Esophagus muscularis mucosa (tissue), 4 donors: ENCODE results near the gene NF2. TPM values are rescaled to one million over a fixed set of nuclear protein-coding genes. Genes with fewer than 3 reads are reported as not detected.

Experiments
- DNase-seq: peaks from one replicate; pipeline ENCODE4 v3.0.0-alpha.2; 2017; ENCODE audit errors: extremely low spot score
- H3K27ac ChIP-seq, 4 donors: fragments of 200-600 bp; sonication (generic); replicated peaks in 1 of 4; 1 replicate in 3 of 4; 2 replicates in 1 of 4; pipeline ENCODE4 v1.5.1; 2016 to 2019; ENCODE audit warnings: mild to moderate bottlenecking in 1 of 4
- H3K27me3 ChIP-seq, 4 donors: fragments of 200-600 bp; sonication (generic); one replicate each; pipeline versions ENCODE4 v1.5.1 to v1.6.0; 2016 to 2019
- H3K36me3 ChIP-seq, 4 donors: fragments of 200-600 bp; sonication (generic); one replicate each; pipeline ENCODE4 v1.5.1; 2016 to 2019
- H3K4me1 ChIP-seq, 4 donors: fragments of 200-600 bp; sonication (generic); one replicate each; pipeline ENCODE4 v1.5.1; 2016 to 2019
- H3K4me3 ChIP-seq, 4 donors: fragments of 200-600 bp; sonication (generic); 1 replicate in 2 of 4; 2 replicates in 2 of 4; pipeline ENCODE4 v1.5.1; 2016 to 2019; ENCODE audit warnings: mild to moderate bottlenecking in 4 of 4, moderate library complexity in 1 of 4
- H3K9me3 ChIP-seq, 4 donors: fragments of 200-600 bp; sonication (generic); 1 replicate in 3 of 4; 2 replicates in 1 of 4; pipeline ENCODE4 v1.5.1; 2016 to 2019
- EP300 ChIP-seq: sonication (generic); formaldehyde crosslinking; IDR thresholded peaks from one replicate; pipeline ENCODE4 v1.6.1; 2017; ENCODE audit warnings: antibody characterized with exemption
- POLR2A ChIP-seq: fragments of 450-650 bp; IDR thresholded peaks from one replicate; pipeline ENCODE4 v1.6.1; 2017; ENCODE audit warnings: antibody characterized with exemption, moderate library complexity, mild to moderate bottlenecking, low read depth
- POLR2AphosphoS5 ChIP-seq, 2 donors: sonication (generic); formaldehyde crosslinking; IDR thresholded peaks; one replicate each; pipeline ENCODE4 v1.6.1; 2017; ENCODE audit warnings: antibody characterized with exemption in 2 of 2
- WGBS: methylation state at CpG from one replicate; pipeline ENCODE4 v1.1.5; 2018; 5-methylcytosine and 5-hydroxymethylcytosine counted together
- intact Hi-C: fragments of 100-400 bp; cut with DNase I; formaldehyde crosslinking; loops from one replicate; pipeline ENCODE4 v1.15.1; 2023
- total RNA-seq, 4 donors: library from RNA; depleted of rRNA; stranded (reverse); fragments of >200 nt; gene quantifications; one replicate each; pipeline versions ENCODE4 v1.1.0 to v1.2.1, GENCODE V29; 2016
- TF ChIP-seq, protein P1 (sequence below), 3 experiments: fragments of 200-600 bp in 2 of 3; fragments of 450-650 bp in 1 of 3; sonication (generic) in 2 of 3; IDR thresholded peaks; one replicate each; pipeline ENCODE4 v1.5.1; 2017 to 2019; ENCODE audit warnings: antibody characterized with exemption in 3 of 3, mild to moderate bottlenecking in 2 of 3, moderate library complexity in 1 of 3

NF2 gene
- total RNA-seq, 4 donors from 2014 or later: 34.5 to 47.3 (median 42.0) TPM

GRCh38 chr22:29641700-29642330 lies 38.4 kb downstream of the NF2 start:
- intact Hi-C loops: no loop called here
- no peak for DNase-seq
- Histone ChIP-seq H3K4me1 (no peaks in the 10 kb centered on the region), H3K4me3 (no peak overlapping the region), H3K36me3 (peaks cover 10 to 75% (median 44%) of the 10 kb centered on the region in 4 donors), H3K27me3 (no peaks in the 10 kb centered on the region), H3K9me3 (no peaks in the 10 kb centered on the region), H3K27ac (no peak overlapping the region)
- no peak for TF ChIP-seq POLR2AphosphoS5 (IDR thresholded peaks at IDR 0.05)
- 85% methylated on average over 10 of the region's 10 CpGs for WGBS

GRCh38 chr22:29642694-29643093 lies 39.3 kb downstream of the NF2 start:
- Histone ChIP-seq H3K9me3 (no peaks in the 10 kb centered on the region), H3K4me1 (no peaks in the 10 kb centered on the region), H3K4me3 (no peak overlapping the region), H3K36me3 (peaks cover 10 to 75% (median 37%) of the 10 kb centered on the region in 4 donors), H3K27me3 (no peaks in the 10 kb centered on the region), H3K27ac (no peak overlapping the region)
- TF ChIP-seq, protein P1, sequence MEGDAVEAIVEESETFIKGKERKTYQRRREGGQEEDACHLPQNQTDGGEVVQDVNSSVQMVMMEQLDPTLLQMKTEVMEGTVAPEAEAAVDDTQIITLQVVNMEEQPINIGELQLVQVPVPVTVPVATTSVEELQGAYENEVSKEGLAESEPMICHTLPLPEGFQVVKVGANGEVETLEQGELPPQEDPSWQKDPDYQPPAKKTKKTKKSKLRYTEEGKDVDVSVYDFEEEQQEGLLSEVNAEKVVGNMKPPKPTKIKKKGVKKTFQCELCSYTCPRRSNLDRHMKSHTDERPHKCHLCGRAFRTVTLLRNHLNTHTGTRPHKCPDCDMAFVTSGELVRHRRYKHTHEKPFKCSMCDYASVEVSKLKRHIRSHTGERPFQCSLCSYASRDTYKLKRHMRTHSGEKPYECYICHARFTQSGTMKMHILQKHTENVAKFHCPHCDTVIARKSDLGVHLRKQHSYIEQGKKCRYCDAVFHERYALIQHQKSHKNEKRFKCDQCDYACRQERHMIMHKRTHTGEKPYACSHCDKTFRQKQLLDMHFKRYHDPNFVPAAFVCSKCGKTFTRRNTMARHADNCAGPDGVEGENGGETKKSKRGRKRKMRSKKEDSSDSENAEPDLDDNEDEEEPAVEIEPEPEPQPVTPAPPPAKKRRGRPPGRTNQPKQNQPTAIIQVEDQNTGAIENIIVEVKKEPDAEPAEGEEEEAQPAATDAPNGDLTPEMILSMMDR (IDR thresholded peaks at IDR 0.05): no peak
- no peak for TF ChIP-seq POLR2A
- no peak for TF ChIP-seq POLR2AphosphoS5 (IDR thresholded peaks at IDR 0.05)
- no peak for TF ChIP-seq EP300
- 89% methylated on average over 4 of the region's 4 CpGs for WGBS
- no peak for DNase-seq
- intact Hi-C loops: no loop called here

GRCh38 chr22:29647954-29648737 lies 44.7 kb downstream of the NF2 start:
- intact Hi-C loops: no loop called here

GRCh38 chr22:29650370-29650769 lies 46.9 kb downstream of the NF2 start:
- Histone ChIP-seq H3K27ac (no peak overlapping the region), H3K36me3 (peaks cover 0 to 70% (median 23%) of the 10 kb centered on the region in 4 donors), H3K4me3 (no peak overlapping the region), H3K4me1 (no peaks in the 10 kb centered on the region), H3K27me3 (no peaks in the 10 kb centered on the region), H3K9me3 (no peaks in the 10 kb centered on the region)
- no peak for TF ChIP-seq EP300
- no peak for TF ChIP-seq POLR2AphosphoS5 (IDR thresholded peaks at IDR 0.05)
- TF ChIP-seq POLR2A: no peak
- TF ChIP-seq, protein P1 (IDR thresholded peaks at IDR 0.05): no peak
- DNase-seq: no peak
- WGBS: 93% methylated on average over 5 of the region's 5 CpGs
- intact Hi-C loops: no loop called here

More at GRCh38 chr22:29647954-29648737, 44.7 kb downstream of the NF2 start:
- no peak overlapping the region for H3K27ac ChIP-seq
- 92% methylated on average over 6 of the region's 6 CpGs for WGBS
- no peaks in the 10 kb centered on the region for H3K4me1 ChIP-seq
- TF ChIP-seq EP300 (no peak), POLR2AphosphoS5 (IDR thresholded peaks at IDR 0.05) (no peak), POLR2A (no peak)
- TF ChIP-seq, protein P1 (IDR thresholded peaks at IDR 0.05): no peak
- no peak for DNase-seq
- H3K4me3 ChIP-seq: no peak overlapping the region
- peaks cover under 1 to 66% (median 20%) of the 10 kb centered on the region in 4 donors for H3K36me3 ChIP-seq
- no peaks in the 10 kb centered on the region for H3K27me3 ChIP-seq
- H3K9me3 ChIP-seq: no peaks in the 10 kb centered on the region

GRCh38 chr22:29651652-29652051 lies 48.2 kb downstream of the NF2 start:
- H3K4me1 ChIP-seq: no peaks in the 10 kb centered on the region
- WGBS: 100% methylated on average over 1 of the region's 1 CpG
- peaks cover 0 to 72% (median 26%) of the 10 kb centered on the region in 4 donors for H3K36me3 ChIP-seq
- H3K27me3 ChIP-seq: no peaks in the 10 kb centered on the region
- DNase-seq: no peak
- H3K27ac ChIP-seq: no peak overlapping the region
- TF ChIP-seq POLR2AphosphoS5 (IDR thresholded peaks at IDR 0.05): no peak
- TF ChIP-seq POLR2A: no peak
- no peak for TF ChIP-seq EP300
- TF ChIP-seq, protein P1 (IDR thresholded peaks at IDR 0.05): no peak
- intact Hi-C loops: no loop called here
- no peaks in the 10 kb centered on the region for H3K9me3 ChIP-seq
- H3K4me3 ChIP-seq: no peak overlapping the region
